GM19468 (cell line): ENCODE measurements around the gene PHLPP1.

Experiments
- ATAC-seq: cut with Tn5 transposase; IDR thresholded peaks from one replicate; pipeline ENCODE4 v1.9.1; 2021; ENCODE audit warnings: mild to moderate bottlenecking, moderate library complexity, moderate number of reproducible peaks; ENCODE audit not compliant: unreplicated experiment; ENCODE audit errors: extremely low read depth

Gene PHLPP1

DNA sequence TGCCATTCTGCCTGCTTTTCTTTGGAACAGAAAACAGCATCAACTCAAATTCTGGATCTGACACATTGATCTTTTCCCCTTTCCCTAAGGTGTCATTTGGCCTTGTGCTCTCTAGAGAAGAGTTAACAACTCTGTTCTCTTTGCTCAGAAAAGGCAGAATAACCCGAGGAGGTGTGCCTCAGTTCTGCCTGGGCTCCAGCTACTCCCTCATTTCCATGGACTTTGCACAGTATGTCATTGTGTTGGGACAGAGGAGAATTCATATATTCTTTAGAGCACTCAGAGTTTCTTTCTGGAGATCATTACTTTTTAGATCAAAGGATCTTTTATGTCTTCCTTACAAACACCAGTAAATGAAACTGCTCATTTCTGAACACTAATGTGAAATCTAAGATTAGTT, 249.1 kb downstream of the PHLPP1 start:
- no peak for ATAC-seq

DNA sequence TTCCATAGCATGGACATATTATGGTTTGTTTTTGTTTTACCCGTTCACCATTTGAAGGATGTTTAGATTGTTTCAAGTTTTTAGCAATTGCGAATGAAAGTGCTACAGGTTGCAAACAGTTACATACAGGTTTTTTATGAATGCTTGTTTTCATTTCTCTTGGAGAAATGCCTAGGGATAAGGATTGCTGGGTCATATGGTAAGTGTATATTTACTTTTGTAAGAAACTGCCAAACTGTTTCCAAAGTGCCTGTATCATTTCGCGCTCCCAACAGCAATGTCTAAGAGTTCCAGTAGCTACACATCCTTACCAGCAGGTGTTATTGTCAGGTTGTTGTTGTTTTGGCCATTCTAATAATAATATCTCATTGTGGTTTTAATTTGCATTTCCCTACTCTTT, 251.7 kb downstream of the PHLPP1 start:
- ATAC-seq = no peak

DNA sequence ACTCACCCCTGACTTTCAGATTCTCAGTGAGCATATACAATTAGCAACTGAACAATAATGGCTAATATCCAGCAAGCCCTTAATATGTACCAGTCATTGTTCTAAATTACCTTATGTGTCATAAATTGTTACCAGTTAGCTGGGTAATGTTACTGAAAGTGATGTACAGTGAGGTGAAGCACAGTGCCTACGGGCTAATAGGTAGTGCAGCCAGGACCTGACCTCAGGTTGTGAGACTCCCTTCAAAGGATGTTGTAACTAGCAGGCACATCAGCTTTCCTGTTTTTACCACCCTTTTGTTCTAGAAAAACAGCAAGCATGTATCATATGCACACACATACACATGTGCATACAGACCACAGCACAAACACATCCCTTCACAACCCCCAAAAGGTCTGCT, 258.3 kb downstream of the PHLPP1 start:
- no peak for ATAC-seq

DNA sequence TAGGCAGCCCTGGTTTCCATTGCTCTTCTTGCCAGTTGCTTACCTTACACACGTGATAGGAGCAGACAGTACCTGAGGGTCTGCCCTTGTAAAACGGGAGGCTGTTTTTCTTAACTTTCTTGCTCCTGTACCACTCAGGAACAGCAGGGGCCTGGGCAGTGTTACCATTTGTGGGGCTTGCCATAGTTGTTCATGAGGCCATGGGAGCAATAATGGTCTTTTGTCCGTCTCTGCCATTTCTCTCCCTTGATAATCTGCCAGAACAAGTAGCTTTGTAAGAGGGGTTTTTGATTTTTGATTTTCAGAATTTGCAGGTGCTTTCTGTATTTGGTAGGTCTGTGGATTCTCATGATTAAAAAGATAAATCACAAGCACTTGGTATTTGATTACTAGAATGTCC, 259.0 kb downstream of the PHLPP1 start:
- no peak for ATAC-seq

DNA sequence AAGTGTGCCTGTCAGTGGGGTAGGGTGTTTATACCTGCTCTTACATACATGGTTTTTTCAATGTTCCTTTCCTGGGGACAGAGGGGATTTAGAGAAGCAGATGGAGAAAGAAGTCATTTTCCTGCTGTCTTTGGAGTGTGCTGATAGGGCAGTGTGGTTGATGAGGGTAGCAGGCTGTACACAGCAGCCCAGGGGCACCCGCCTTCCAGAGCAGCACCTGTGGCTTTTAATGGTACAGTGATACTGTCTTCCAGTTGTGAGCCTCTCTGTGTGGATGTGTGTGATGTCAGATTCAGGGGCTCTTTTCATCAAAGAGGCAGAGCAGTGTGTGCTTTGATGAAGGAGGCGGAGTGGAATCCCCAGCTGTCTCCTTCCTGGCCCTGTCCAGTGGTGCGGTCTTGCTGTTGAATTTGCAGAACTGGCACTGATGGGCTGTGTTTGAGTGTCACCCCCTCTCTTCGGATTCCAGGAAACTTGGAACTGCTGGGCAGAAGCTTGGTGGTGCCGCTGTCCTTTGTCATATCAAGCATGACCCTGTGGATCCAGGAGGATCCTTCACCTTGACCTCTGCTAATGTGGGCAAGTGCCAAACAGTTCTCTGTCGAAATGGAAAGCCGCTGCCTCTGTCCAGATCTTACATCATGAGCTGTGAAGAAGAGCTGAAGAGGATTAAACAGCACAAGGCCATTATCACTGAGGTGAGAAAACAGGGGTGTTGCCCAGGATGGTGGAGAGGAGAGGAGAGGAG, 259.8 kb downstream of the PHLPP1 start:
- no peak for ATAC-seq

DNA sequence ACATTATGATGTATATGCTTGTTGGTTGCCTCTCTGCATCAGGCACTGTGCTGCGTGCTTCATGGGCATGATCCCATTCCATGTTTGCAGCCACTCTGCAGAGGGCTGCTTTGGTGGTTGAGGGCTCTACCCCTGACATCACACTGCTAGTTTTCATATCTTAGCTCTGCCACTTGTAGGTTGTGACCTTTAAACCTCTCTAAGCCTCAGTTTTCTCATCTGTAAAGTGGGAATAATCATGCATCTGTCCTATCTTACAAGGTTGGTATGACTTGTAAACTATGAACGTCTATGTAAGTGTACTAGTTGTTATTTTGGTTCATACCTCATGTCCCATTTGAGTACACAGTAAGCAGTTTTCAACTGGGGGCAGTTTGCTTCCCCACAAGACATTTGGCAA, 260.4 kb downstream of the PHLPP1 start:
- ATAC-seq = no peak

DNA sequence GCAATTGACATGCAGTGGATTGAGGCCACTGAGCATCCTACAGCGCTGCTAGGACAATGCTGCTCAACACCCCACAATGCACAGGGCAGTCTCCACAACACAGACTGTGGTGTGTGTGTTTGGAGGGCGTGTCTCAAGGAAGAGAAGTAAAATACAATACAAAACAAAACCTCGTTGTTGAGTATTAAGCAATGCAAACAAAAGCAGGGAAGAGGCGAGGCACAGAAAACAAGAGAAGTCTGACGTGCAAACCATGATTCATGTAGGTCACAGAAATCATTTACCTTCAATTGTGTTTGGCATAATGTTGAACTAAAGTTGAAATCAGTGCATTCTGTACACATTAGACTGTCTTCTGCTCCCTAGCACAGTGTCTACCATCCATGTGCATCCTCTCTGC, 260.9 kb downstream of the PHLPP1 start:
- no peak for ATAC-seq

DNA sequence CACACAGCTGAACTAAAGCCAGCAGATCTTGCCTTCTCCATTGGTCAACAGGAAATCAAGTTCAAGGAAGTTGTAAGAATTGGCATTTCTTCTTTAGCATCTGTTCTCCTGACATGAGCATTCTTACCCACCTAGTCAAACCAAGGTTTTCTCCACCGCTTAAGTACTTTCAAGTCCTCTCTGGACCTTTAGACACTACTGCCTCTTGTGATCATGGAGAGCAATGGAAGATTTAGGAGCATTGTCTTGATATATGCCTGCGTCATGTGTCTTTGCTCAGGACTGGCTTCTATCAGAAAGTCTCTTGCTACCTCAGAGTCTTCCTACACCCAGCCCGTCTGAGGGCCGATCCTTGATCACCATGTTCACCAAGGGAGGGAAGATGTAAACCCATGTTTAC, 262.2 kb downstream of the PHLPP1 start:
- ATAC-seq = no peak

DNA sequence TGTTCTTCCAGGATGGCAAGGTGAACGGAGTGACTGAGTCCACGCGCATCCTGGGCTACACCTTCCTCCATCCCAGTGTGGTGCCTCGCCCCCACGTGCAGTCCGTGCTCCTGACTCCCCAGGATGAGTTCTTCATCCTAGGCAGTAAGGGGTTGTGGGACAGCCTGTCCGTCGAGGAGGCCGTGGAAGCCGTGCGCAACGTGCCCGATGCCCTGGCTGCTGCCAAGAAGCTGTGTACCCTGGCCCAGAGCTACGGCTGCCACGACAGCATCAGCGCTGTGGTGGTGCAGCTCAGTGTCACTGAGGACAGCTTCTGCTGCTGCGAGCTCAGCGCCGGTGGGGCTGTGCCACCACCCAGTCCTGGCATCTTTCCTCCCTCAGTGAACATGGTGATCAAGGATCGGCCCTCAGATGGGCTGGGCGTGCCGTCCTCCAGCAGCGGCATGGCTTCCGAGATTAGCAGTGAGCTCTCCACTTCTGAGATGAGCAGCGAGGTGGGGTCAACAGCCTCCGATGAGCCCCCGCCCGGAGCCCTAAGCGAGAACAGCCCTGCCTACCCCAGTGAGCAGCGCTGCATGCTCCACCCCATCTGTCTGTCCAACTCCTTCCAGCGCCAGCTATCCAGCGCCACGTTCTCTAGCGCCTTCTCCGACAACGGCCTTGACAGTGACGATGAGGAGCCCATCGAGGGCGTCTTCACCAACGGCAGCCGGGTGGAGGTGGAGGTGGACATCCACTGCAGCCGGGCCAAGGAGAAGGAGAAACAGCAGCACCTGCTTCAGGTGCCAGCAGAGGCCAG, 263.1 kb downstream of the PHLPP1 start:
- ATAC-seq = no peak

DNA sequence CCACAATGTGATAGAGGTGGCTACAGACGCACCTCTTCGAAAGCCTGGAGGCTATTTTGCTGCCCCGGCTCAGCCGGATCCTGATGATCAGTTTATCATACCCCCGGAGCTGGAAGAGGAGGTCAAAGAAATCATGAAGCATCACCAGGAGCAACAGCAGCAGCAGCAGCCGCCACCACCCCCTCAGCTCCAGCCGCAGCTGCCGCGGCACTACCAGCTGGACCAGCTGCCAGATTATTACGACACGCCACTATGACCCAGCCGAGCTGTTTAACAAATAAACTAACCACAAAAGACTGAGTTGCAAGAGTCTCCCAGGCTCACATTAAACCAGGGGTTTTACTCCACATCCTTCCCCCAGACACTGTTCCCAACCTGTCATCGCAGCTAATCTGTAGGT, 263.8 kb downstream of the PHLPP1 start:
- ATAC-seq = no peak

DNA sequence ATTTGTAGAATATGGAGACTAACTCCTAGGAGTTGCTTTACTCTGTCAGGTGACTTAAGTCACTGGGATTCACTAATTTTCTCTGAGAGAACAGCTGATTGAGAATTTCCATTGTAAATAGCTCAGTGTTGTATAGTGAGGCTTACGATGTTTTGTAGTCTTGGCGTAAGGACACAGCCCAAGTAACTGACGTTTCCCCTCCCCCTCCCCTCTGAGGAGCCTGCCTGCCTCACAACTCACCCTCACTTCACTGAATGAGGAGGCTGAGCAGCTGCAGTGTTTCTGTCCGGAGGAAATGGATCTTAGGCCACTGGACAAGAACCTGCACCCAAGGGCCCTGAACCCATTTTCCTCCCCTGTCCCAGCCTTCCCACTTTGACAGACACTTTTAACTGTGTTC, 264.6 kb downstream of the PHLPP1 start:
- ATAC-seq = no peak

DNA sequence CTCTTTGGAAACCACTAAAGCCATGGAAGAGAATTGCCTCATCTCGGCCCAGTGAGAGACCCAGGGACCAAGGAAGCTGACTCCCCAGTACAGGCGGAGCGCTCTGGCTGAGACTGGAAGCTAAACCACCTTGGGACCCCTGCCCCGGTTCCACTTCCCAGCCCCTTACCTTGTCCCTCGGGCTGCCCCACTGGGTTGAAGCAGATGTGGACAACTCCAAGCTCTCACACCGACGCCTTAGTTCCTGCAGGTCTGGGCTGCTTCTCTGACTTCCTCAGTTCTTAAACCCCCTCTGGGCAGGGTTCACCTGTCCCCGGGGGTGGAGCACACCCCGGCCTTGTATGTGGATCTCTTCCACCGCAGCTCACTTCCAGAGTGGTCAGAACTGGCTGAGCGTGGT, 266.2 kb downstream of the PHLPP1 start:
- no peak for ATAC-seq

DNA sequence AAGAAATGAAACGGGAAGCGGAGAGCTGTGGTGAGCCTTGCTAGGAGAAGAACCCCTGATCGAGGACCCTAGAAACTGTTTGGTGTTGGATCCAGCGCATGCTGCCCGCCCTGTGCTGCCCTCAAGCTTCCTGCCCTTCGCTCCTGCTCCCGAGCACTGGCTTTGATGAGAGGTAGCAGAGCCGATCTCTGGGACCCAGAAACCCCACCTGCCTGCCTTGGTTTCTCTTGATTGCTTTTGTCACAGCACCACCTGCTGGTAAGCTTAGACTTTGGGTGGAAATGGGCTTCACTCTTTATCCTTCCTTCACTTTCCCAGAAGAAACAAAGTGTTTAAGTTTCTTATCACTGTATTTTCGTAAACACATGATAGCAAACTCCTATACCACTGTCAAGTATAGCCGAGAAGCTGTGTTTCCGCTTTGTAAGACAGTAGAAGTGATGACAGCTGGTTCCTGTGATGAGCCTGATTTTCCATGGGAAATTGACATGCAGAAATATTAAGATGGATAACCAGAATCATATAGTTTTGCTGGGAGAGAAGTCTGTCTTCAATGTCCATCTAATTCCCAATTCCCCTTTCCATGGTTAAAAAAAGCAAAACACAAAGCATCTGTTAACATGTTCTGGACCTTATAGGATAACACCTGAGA, 267.4 kb downstream of the PHLPP1 start:
- no peak for ATAC-seq

DNA sequence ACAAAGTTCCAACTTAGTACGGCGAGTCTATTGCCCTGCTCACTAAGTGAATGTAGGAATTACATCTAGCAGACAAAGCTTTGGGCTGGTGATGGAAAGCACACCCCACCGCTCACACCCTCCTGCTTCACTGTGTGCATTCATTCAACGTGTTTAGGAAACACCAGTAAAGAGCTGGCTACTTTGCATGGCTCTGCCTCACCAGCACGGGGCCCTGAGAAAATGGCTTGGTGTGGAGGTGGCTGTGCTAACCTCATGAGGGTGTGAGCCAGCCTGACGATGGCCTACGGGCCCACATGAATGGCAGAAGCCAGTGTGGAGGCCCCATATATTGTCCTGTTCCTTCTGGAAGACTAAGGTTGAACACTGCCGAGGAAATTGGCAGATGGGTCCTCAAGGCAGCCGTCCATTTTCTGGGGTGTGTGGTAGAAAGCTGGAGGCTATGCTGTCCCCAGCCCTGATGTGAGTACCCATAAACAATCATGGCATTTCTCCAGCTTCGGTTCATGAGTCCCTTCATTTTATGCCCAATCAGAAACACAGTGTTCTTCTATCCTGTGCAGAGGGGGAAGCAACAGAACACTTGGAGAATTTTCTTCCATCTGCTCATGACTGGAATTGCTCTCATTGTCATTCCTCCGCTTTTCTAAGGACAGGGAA, 269.4 kb downstream of the PHLPP1 start:
- no peak for ATAC-seq

DNA sequence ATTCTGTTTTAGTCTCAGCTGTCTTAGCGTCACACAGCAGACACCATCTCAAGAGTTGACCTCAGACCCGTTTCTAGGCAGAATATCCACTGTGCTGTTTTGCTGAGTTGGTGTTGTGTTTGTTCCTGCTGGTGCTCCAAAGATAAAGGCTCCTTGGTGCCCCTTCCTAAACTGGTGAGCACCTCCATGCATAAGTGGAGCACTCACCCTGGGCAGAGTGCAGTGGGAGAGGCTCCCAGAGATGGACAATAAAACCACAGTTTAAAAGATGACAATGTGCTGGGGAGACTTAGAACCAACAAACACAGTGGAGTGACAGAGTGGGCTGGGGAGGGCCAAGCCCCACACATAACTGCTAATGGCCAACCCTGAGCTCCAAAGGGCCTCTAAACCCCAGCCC, 271.1 kb downstream of the PHLPP1 start:
- no peak for ATAC-seq

DNA sequence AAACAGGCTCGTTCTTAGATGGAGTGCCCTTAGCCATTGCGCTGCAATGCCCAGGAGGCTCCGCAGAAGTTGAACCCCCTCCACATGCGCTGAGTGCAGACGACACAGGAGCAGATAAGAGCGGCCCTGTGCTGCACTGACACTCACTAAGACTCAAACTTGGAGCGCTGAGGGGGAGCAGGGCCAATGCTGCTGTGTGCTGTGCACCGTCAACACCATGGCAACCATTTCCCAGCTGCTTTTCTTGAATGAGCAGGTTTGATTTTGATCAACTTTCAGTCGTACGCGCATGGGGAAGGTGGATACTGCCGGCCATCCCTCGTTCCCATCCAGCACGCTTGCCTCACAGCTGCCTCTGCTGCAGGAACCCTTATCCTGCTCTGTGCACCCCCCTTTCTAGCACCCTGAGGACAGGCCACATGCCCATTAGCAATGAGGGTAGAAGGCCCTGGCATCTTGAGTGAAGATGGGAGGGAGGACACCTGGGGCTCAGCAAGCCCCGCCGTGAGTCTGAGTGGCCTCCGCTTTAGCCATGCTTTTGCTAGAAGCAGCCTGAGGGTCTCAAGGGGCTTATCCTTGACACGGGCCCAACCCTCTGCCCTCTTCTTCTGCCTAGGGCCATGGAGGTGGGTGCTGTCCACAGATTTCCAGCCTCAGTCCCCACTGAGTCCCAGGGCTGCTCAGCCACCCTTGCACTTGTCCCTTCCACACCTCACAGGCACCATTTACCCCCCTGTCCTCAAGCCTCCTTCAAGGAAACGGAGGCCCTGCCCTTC, 271.9 kb downstream of the PHLPP1 start:
- no peak for ATAC-seq

DNA sequence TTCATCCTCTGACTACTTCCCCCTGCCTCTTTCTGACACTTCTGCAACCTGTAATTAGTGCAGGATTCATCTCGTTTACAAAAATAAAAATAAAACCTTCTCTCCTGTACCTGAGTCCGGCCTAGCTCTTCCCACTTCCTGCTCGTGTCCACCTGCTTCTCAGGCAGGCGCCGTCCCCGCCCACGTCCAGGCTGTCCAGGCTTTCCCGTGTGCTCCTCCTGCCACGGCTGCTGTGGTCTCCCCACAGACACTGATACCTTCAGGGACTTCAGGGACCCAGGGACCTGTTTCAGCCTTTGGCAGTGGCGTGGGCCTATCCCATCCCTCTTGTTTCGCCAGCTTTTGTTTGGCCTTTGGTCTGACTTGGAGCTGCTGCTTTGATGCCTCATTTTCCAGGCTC, 272.5 kb downstream of the PHLPP1 start:
- no peak for ATAC-seq

DNA sequence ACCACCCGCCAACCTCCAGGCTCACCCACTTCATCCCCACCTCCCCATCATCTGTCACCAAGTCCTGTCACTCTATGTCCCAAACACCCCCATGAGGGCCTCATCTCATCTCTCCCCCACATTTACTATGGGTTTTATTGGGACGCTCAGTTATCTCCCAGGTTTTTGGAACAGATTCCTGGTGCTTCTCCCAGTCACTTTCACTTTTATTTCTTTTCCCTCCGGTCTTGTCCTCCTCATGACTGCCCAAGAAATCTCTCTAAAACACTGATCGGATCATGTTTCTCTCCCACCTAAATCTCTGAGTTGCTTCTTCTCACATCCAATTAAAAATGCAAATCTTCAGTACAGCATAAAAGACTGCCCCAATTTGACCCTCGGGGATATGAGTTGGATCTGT, 273.1 kb downstream of the PHLPP1 start:
- ATAC-seq = no peak

DNA sequence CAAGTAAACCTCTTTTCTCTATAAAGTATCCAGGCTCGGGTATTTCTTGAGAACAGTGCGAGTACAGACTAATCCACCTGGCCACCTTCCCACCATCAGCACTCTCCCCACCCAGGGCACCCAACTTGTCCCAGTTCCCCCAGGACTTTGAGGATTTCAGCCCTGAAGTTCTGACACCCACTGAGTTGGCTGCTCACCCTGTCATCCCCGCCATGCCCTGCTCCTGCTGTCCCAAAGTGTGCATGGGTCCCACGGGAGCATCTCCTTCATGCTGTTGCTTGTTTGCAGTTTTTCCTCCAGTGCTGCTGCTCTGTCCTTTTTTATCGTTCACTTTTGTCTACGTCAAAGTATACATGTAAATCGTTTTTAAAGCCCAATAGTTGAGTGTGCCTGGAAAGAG, 273.9 kb downstream of the PHLPP1 start:
- no peak for ATAC-seq

DNA sequence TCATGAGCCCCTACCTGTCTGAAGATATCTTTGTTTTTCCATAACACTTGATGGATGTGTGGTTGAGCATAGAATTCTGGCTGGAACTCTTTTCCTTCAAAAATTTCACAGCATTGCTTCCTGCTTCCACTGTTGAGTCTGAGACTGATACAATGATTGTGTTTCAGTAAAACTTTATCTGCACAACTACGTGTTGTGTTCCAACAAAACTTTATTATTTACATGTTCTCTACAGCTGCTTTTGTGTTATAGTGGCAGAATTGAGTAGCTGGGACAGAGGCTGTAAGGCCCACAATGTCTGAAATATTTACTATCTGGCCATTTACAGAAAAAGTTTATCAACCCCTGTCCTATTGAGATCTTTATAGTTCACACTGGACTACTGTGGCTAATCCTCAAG, 275.3 kb downstream of the PHLPP1 start:
- ATAC-seq = no peak
